22Rv1 (cell line): ENCODE data around the gene PAPPA.

Experiments
- H3K27ac ChIP-seq: fragments of 450-650 bp; 2 replicates; pipeline ENCODE4 v1.5.1; 2017
- ZFX ChIP-seq: fragments of 450-650 bp; IDR thresholded peaks from 2 replicates; pipeline ENCODE4 v1.6.1; 2017; ENCODE audit warnings: antibody characterized with exemption, borderline replicate concordance
- TF ChIP-seq, protein P1 (sequence below): fragments of 450-650 bp; IDR thresholded peaks from 2 replicates; pipeline ENCODE4 v1.5.1; 2017; ENCODE audit warnings: mild to moderate bottlenecking

PAPPA gene

DNA sequence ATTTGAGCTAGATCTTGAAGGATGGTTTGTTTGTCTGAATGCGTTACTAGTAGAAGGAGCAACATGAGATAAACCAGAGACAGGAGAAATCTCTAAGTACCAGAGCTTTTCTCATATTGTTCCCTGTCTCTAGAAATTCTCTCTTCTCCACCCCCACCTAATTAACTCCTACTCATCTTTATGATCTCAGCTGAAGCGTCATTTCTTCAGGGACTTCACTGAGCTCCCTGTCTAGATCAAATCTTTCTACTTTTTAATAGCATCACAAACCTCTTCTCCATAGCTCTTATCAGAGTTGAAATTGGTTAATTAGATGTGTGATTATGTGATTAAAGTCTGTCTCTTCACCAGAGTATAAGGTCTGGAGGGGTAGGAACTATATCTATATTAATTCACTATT, 226.2 kb downstream of the PAPPA start:
- no peak overlapping the region for H3K27ac ChIP-seq
- TF ChIP-seq ZFX = no peak
- TF ChIP-seq, protein P1, sequence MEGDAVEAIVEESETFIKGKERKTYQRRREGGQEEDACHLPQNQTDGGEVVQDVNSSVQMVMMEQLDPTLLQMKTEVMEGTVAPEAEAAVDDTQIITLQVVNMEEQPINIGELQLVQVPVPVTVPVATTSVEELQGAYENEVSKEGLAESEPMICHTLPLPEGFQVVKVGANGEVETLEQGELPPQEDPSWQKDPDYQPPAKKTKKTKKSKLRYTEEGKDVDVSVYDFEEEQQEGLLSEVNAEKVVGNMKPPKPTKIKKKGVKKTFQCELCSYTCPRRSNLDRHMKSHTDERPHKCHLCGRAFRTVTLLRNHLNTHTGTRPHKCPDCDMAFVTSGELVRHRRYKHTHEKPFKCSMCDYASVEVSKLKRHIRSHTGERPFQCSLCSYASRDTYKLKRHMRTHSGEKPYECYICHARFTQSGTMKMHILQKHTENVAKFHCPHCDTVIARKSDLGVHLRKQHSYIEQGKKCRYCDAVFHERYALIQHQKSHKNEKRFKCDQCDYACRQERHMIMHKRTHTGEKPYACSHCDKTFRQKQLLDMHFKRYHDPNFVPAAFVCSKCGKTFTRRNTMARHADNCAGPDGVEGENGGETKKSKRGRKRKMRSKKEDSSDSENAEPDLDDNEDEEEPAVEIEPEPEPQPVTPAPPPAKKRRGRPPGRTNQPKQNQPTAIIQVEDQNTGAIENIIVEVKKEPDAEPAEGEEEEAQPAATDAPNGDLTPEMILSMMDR = no peak

DNA sequence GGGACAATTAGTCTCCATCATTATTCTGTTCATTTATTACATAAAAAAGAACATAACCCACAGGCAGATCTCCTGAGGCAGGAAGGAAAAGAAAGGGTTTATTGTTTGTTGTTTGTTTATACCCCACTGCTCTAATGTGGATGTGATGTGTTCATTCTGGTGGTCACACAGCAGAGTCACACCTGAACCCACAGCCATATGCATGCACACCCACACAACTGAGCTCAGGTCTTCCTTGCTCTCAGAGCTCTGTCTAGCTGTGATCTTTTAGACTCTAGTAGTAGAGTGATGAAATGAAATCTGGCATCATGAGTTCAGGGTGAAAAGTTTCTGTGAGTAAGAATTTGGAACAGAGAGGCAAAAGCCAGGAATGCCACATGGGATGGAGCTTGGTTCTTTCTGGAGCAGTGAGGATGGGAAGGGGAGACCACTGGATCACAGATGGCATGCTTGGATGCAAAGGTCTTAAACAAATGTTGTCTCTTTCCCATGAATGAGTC, 227.0 kb downstream of the PAPPA start:
- H3K27ac ChIP-seq = no peak overlapping the region
- no peak for TF ChIP-seq ZFX
- TF ChIP-seq, protein P1 = no peak

DNA sequence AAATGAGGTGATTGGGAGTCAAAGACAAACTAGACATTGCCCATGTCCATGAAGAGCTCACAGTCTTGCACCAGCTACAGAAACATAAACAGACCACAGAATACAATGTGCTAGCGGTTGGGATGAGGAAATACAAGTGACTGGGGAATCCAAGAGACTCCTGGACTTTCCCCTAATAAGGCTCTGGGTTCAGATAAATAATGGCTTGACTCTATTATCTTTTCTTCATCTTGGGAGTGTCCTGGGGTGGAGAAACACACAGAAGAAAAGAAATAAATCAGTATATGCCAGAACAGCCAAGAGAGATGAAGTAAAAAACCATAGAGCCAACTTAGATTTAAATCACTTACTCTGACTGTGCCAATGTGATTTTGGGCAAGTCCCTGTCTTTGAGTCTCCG, 227.8 kb downstream of the PAPPA start:
- TF ChIP-seq, protein P1 = no peak
- no peak for TF ChIP-seq ZFX

DNA sequence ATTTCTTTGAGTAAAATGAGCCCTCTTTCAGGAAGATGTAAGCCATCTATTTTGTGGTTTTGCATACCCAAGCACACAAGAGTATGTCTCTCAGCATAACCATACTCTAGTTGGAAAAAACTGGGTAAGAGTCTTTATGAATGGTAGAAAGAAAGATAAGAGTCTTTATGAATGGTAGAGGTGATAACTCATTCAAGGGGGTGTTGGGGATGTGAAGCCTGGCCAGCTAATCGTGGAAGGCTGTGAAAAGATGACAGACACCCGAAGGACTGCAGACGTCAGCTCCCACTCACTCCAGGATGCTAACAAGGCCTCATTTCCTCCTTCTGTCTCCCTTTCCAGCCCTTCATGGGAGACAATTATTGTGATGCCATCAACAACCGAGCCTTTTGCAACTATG, 228.5 kb downstream of the PAPPA start:
- TF ChIP-seq, protein P1 = no peak
- TF ChIP-seq ZFX = no peak
- H3K27ac ChIP-seq = no peak overlapping the region

More for the DNA sequence above, 227.8 kb downstream of the PAPPA start:
- H3K27ac ChIP-seq = no peak overlapping the region

DNA sequence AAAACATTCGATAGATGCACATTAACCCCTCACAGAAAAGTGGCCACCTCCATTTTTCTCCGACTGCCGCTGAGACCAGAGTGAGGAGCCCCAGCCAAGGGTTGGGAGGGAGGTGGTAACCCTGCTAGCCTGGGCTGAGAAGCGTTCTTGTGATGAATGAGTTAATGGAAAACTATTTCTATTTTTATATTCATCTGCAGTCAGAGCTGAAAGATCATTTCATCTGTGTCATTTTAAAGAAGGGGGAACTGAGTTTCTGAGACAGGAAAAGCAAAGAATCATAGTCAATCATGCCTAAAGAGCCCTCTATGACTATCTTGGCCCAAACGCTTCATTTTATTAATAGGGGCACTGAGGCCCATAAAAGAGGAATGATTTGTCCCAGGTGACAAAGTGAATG, 229.5 kb downstream of the PAPPA start:
- H3K27ac ChIP-seq = no peak overlapping the region
- TF ChIP-seq ZFX = no peak
- TF ChIP-seq, protein P1 = no peak

DNA sequence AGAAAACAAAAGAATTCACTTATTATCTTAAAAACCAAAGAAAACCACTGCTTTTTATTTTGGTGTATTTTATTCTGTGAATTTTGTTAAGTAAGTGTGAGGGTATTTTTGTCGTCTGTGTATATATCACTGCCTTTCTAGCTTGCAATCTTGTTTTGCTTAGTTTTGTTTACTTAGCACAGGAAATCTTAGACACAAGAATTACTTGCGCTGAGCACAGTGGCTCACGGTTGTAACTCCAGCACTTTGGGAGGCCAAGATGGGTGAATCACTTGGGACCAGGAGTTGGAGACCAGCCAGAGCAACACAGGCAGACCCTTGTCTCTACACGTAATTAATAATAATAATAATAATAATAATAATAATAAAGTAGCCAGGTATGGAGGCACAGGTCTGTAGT, 230.3 kb downstream of the PAPPA start:
- H3K27ac ChIP-seq = no peak overlapping the region
- TF ChIP-seq, protein P1 = no peak
- no peak for TF ChIP-seq ZFX

DNA sequence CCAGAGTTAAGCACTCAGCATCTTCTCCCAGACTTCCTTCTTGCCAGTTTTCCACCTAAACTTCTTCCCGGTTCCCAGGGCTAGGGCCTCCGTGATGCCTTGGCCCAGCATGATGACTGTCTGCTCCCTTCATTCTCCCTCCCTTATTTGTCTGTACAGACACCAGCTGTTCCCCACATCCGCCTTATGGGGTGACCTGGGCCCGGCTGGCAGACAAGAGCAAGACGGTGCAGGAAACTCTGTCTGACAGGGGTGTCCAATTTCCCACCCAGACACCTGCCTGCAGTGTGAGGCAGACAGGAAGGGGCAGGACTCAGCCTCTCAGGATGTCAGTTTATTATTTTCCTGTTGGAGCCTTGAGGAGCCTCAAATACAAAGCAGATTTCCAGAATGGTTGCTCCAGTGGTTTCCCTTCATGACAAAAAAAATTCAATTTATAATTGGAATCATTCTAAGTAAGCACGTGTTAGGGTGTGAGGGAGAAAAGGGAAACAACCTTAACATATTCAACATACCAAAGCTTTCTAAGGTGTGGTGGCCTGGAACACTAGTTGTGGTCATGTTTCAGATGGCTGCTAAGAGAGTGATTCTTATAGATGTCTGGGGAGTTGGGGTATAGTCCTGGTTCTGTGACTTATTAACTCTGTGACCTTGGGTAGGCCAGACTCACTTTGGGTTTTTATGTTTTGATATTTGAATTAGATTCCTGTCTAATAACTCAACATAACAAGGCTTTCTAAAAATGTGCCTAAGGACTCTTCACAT, 234.5 kb downstream of the PAPPA start:
- TF ChIP-seq, protein P1 = no peak
- no peak for TF ChIP-seq ZFX
- H3K27ac ChIP-seq = no peak overlapping the region
